GM19395 (cell line): Measurements from ENCODE around the gene PPP2R5D.
"Not testable (repeated sequence)": the region's sequence is repeated elsewhere in the genome, so short reads cannot be mapped to it uniquely, and the experiment has no call there.

ENCODE experiments used
- ATAC-seq: cut with Tn5 transposase; IDR thresholded peaks from one replicate; pipeline ENCODE4 v1.9.1; 2021; ENCODE audit warnings: mild to moderate bottlenecking, moderate library complexity; ENCODE audit not compliant: unreplicated experiment

The PPP2R5D gene

GRCh38 chr6:43021270-43022047 is 37.1 kb downstream of the PPP2R5D start, which contains the start of gene RRP36:
RRP36 (plus strand) TSS chr6:43021623; CDS start chr6:43021655, 32 bp downstream.
- ATAC-seq, result peak; percentile 82

GRCh38 chr6:43024436-43024835 is 40.1 kb downstream of the PPP2R5D start:
- no peak for ATAC-seq

- ATAC-seq, result no peak
These were observed 42.0 kb downstream of the PPP2R5D start for GRCh38 chr6:43026365-43026764.

- no peak for ATAC-seq
These were observed 44.8 kb downstream of the PPP2R5D start for GRCh38 chr6:43029120-43029519.

- no peak for ATAC-seq
These were observed 48.0 kb downstream of the PPP2R5D start for GRCh38 chr6:43032326-43032725.

- no peak for ATAC-seq
These were observed 49.3 kb downstream of the PPP2R5D start for GRCh38 chr6:43033496-43034189.

- ATAC-seq, result no peak
These were observed 49.8 kb downstream of the PPP2R5D start for GRCh38 chr6:43034190-43034525.

- no peak for ATAC-seq
These were observed 51.3 kb downstream of the PPP2R5D start for GRCh38 chr6:43035495-43036194.

- ATAC-seq, result no peak
These were observed 52.3 kb downstream of the PPP2R5D start for GRCh38 chr6:43036712-43037111.

- no peak for ATAC-seq
These were observed 52.8 kb downstream of the PPP2R5D start for GRCh38 chr6:43037197-43037596.

- ATAC-seq, result no peak
These were observed 53.3 kb downstream of the PPP2R5D start for GRCh38 chr6:43037706-43038105.

- no peak for ATAC-seq
These were observed 54.4 kb downstream of the PPP2R5D start for GRCh38 chr6:43038727-43039126.

GRCh38 chr6:43040542-43041257 is 56.3 kb downstream of the PPP2R5D start:
- ATAC-seq, result no peak

- ATAC-seq, result not testable (repeated sequence)
These were observed 57.1 kb downstream of the PPP2R5D start for GRCh38 chr6:43041475-43041874.

- no peak for ATAC-seq
These were observed 58.9 kb downstream of the PPP2R5D start for GRCh38 chr6:43043310-43043709.

GRCh38 chr6:43045371-43045930 is 61.1 kb downstream of the PPP2R5D start:
- no peak for ATAC-seq

- ATAC-seq, result no peak
These were observed 63.6 kb downstream of the PPP2R5D start for GRCh38 chr6:43047998-43048397.

- no peak for ATAC-seq
These were observed 66.6 kb downstream of the PPP2R5D start for GRCh38 chr6:43050981-43051380.

- no peak for ATAC-seq
These were observed 68.0 kb downstream of the PPP2R5D start for GRCh38 chr6:43052225-43052841.

- peak; percentile 16 for ATAC-seq
These were observed 68.6 kb downstream of the PPP2R5D start for GRCh38 chr6:43052842-43053544.
